ENCODE data around the gene PIAS1. TPM values are rescaled to one million over a fixed set of nuclear protein-coding genes. Genes with fewer than 3 reads are reported as not detected.
"Not testable (repeated sequence)": the region's sequence is repeated elsewhere in the genome, so short reads cannot be mapped to it uniquely, and the experiment has no call there.

PIAS1 gene
- total RNA-seq, 1 experiment from 2014 or later: 26.9 TPM

DNA sequence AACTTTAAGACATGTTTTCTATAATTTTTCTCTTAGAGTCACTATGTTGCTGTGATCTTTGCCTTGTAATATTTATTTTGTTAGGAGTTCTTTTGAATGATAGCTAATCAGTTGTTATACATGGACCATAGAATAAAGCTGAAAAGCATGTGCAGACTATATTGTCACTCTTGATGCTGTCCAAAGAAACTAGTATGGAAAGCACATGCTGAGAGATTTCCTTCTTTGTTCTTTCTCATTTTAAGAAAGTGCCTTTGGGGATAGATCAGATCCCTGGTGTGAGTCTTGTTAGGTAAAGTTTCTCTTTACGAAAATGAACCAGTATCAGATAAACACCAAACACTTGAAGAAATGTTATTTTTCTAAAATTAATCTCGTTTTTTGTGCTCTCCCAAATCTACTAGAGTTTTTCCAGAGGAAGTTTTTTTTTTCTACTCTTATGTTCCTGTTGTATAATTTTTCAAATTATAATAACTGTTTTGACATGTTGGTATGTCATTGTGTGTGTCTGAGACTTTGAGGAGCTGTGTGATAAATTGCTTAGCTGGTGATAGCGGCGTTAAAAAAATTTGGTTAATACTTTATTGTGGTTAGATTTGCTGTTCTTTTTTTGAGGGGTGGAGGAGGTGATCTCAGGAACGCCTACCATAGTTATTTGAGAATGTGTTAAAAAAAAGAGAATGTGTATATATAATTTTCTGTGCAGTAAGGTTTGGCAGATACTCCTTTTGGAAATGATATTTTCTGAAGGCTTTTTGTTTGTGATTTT is 2.2 kb downstream of the PIAS1 start:
- no peak for DNase-seq (ENCODE audit: low read depth, low spot score)
- in situ Hi-C loops (cut with HindIII; ENCODE audit: low pct_unique_long_range_greater_than_20kb, low sequenced_read_pairs): no loop called here

DNA sequence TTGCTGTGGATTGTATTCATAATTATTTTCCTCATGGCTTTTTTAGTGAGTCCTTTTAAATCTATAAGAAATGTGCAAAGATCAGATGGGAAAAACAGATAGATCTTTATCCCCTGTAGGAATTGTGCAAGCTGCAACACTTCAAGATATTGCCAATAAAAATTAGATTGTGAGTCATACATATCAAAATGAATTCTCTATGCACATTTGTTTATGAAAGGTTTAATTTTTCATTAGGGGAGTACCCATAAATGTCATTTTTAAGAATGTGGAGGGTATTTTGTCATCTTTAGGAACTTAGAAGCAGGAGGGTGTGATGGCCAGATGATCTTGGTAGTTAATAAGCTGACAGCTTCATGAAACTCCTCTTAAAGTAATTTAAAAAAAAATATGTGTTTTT is 2.9 kb downstream of the PIAS1 start:
- in situ Hi-C loops (cut with HindIII; ENCODE audit: low pct_unique_long_range_greater_than_20kb, low sequenced_read_pairs): no loop called here
- no peak for DNase-seq (ENCODE audit: low read depth, low spot score)

DNA sequence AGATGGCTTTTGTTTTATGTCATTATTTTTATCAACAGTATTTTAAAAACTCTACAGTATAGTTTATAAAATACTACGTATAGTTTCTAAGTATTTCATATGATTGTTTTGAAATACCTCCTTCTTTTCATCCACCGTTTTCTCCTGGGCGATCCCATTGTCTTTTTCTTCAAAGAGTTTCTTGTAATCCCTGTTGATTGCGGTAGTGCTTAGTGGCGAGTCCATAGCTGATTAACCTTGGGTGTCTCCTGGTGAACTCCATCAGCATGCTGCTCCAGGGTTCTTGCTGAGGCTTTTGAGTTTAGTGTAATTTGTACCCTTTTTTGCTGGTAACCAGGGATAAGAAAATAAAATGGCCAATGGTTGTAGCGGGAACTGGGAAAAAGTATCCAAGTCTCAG is 3.6 kb downstream of the PIAS1 start:
- DNase-seq (ENCODE audit: low read depth, low spot score): no peak
- in situ Hi-C loops (cut with HindIII; ENCODE audit: low pct_unique_long_range_greater_than_20kb, low sequenced_read_pairs): no loop called here

DNA sequence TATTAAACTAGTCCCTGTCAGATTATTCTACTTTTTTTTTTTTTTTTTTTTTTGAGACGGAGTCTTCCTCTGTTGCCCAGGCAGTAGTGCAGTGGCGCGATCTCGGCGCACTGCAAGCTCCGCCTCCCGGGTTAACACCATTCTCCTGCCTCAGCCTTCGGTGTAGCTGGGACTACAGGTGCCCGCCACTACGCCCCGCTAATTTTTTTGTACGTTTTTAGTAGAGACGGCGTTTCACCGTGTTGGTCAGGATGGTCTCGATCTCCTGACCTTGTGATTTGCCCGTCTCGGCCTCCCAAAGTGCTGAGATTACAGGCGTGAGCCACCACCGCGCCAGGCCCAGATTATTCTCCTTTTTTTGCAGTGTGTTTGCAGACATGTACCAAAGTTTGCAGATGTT is 4.9 kb downstream of the PIAS1 start:
- in situ Hi-C loops (cut with HindIII; ENCODE audit: low pct_unique_long_range_greater_than_20kb, low sequenced_read_pairs): not testable (repeated sequence)

DNA sequence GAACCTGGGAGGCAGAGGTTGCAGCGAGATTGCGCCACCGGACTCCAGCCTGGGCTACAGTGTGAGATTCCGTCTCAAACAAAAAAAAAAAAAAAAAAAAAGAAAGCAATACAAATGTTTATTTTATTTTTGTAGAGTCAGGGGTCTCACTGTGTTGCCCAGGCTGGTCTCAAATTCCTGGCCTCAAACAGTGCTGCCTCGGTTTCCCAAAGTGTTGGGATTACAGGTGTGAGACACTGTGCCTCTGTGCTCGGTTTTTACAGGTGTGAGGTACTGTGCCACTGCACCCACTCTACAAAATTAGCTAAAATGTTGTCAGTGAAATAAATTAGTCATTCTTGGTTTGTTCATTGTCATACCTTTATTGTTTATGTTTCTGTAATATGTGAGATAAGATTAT is 5.5 kb downstream of the PIAS1 start:
- in situ Hi-C loops (cut with HindIII; ENCODE audit: low pct_unique_long_range_greater_than_20kb, low sequenced_read_pairs): no loop called here
- DNase-seq (ENCODE audit: low read depth, low spot score): no peak

More for the DNA sequence above, 4.9 kb downstream of the PIAS1 start:
- not testable (repeated sequence) for DNase-seq (ENCODE audit: low read depth, low spot score)

DNA sequence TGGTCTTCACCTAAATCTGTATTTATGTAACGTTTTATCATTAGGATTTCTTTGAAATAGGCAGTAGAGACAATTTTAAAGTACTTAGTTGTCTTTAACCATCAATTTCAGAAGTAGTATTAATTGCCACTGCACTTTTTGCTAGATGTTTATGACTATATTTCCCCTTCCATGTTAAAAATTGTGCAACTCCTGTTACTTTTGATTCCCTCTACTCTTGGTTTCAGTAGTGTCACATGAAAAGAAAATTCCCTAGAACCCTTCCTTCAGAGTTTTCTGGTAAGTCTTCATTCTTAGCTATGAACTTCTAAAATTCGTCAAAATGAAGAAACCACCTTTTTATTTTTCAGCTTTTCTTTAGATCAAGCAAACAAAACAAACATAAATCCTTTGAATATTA is 7.1 kb downstream of the PIAS1 start:
- no peak for DNase-seq (ENCODE audit: low read depth, low spot score)
- in situ Hi-C loops (cut with HindIII; ENCODE audit: low pct_unique_long_range_greater_than_20kb, low sequenced_read_pairs): no loop called here

DNA sequence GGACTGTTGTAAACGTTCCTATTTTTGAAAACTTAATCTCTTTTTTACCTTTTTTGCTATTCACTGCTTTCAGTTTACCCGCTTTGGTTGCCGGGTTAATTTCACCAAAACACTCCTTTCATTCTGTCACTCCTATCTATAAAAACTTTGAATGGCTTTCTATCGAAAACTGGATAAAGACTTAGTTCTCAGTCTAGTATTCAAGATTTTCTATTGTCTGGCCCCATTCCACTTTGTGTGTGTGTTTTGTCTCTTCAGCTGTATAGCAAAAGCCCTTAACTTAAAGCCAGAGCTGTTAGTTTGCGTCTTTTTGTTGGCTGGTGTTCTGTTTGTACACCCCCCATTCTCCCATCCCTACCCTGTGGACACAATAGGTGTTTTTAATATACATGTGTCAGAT is 7.5 kb downstream of the PIAS1 start:
- in situ Hi-C loops (cut with HindIII; ENCODE audit: low pct_unique_long_range_greater_than_20kb, low sequenced_read_pairs): no loop called here

DNA sequence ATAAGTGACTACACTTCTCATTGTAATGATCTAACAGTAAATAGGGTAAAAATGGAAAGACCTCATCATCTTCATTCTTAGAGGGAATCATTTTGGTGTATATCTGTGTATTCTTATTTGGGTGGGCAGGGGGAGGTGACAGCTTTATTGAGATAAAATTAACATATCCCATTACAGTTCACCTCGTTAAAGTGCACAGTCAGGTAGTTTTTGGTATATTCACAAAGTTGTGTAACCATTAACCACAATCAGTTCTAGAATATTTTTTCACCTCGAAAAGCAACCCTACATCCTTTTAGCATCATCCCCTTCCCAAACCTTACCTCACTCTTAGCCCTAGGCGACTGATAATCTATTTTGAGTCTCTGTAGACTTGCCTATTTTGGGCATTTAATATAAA is 8.1 kb downstream of the PIAS1 start:
- no peak for DNase-seq (ENCODE audit: low read depth, low spot score)
- in situ Hi-C loops (cut with HindIII; ENCODE audit: low pct_unique_long_range_greater_than_20kb, low sequenced_read_pairs): no loop called here

More for the DNA sequence above, 7.5 kb downstream of the PIAS1 start:
- DNase-seq (ENCODE audit: low read depth, low spot score): no peak

DNA sequence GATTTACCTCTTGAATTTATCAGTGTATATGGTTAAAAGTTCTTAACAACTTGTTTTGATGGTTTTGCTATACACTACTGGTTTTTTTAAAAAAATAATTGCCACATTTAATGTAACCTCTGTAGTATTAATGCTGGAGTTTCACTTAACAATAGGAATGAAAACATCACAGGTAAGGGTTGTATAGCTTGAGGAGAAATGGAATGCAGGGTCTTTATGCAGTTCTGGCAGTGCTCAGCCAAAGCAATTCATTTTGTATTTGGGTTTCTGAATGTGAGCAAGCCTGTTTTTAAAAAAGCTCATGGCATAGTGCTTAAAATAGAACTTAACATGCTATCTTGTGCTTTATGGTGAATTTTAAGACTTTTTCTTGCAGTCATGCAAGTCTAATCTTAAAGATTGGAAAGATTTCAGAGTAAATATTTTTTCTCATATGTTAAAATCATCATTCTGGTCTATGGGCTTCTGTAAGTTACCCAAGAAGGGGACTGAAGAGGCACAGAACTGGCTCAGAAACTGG is 8.9 kb downstream of the PIAS1 start:
- DNase-seq (ENCODE audit: low read depth, low spot score): no peak
- in situ Hi-C loops (cut with HindIII; ENCODE audit: low pct_unique_long_range_greater_than_20kb, low sequenced_read_pairs): no loop called here

DNA sequence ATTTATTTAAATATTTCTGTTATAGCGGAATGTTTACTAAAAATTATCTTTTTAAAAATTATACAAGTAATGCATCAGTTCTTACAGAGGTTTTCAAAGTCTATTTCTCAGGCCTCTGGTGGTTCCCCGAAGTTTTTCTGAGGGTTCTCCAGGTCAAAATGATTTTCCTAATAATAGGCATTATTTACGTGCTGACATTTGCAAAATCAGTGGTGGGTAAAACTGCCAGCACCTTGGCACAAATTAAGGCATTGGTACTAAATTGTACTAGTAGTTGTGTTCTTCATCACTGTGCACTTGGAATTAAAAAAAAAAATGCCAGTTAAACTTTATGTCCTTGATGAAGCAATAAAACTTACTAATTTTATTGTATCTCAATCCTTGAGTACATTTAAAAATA is 9.5 kb downstream of the PIAS1 start:
- in situ Hi-C loops (cut with HindIII; ENCODE audit: low pct_unique_long_range_greater_than_20kb, low sequenced_read_pairs): no loop called here
- DNase-seq (ENCODE audit: low read depth, low spot score): no peak

DNA sequence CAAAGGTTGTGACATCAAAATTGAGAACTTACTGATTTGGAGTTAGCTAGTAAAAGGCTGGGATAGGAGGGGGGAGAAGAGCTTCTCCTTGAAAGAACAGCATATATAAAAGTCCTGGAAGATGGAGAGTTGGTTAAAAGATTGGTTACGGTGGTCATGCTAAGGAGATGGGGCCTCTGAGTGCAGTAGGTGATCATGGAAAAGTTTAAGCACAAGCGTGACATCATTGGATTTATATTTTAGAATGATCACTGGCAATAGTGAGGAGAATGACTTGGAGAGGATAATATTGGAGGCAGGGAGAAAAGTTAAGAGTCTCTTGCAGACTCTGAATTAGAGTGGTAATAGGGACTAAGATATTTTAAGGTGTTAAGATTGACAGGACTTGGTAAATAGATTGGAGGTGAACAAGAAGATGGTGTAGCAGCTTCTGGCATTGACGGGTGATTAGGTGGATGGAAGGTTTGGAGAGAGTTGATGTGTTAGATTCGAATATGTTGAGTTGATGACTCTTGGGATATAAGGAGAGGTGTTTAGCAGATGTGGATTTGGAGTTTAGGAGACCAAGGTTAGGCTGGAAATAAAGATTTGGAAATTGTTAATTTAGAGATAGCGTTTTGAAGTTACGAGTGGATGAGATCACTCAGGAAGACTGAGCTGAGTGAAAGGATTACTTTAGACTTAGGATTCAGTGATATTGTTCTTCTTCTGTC is 19.6 kb downstream of the PIAS1 start:
- no peak for DNase-seq (ENCODE audit: low read depth, low spot score)
- in situ Hi-C loops (cut with HindIII; ENCODE audit: low pct_unique_long_range_greater_than_20kb, low sequenced_read_pairs): no loop called here

DNA sequence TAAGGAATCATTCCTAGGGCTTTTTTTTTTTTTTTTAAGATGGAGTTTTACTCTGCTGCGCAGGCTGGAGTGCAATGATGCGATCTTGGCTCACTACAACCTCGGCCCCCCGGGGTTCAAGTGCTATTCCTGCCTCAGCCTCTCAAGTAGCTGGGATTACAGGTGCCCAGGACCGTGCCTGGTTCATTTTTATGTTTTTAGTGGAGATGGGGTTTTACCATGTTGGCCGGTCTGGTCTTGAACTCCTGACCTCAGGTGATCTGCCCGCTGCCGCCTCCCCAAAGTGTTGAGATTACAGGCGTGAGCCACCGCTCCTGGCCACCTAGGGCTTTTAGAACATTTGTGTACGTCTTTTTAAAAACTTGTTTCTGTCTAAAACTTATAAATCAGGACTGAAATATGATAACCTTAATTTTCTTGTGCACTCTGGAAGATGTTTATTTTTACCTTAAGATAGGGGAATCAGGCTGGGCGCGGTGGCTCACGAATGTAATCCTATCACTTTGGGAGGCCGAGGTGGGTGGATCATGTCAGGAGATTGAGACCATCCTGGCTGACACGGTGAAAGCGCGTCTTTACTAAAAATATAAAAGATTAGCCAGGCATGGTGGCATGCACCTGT is 21.8 kb downstream of the PIAS1 start:
- DNase-seq (ENCODE audit: low read depth, low spot score): no peak
- in situ Hi-C loops (cut with HindIII; ENCODE audit: low pct_unique_long_range_greater_than_20kb, low sequenced_read_pairs): no loop called here

DNA sequence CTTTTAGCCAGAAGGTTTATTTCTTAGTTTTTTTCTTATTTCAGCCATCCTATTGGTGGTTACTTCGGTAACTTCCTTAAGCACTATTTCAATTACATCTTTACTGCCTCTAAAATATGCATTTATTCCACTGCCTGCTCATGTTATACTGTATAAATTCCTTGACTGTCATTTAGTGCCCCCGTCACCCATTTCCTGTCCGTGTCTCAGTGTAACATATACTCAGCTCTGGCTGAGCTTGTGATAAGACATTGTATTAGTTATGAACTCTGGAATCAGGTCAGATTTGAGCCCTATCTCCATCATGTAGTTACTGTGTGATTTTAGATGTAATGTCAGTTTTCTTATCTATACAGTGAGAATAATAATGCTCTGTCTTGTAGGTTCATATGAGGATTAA is 24.2 kb downstream of the PIAS1 start:
- in situ Hi-C loops (cut with HindIII; ENCODE audit: low pct_unique_long_range_greater_than_20kb, low sequenced_read_pairs): no loop called here

DNA sequence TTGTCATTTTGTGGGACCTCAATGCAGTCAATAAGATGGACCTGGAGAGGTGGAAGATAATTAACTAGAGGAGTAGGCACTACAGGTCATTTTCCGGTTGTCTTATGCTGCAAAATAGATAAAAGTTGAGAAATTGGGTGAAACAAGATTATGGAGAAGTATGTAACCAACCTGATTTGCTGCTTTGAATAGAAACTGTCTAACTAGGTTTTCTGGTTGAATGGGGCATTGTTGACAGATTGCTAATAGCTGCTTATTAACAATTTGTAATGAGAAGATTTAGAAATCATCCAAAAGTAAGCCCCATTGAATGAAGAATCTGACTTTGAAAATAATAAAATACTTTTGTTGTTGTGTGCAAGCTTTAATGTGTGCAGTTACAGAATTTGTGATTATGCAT is 26.2 kb downstream of the PIAS1 start:
- no peak for DNase-seq (ENCODE audit: low read depth, low spot score)
- in situ Hi-C loops (cut with HindIII; ENCODE audit: low pct_unique_long_range_greater_than_20kb, low sequenced_read_pairs): no loop called here

More for the DNA sequence above, 24.2 kb downstream of the PIAS1 start:
- DNase-seq (ENCODE audit: low read depth, low spot score): no peak

DNA sequence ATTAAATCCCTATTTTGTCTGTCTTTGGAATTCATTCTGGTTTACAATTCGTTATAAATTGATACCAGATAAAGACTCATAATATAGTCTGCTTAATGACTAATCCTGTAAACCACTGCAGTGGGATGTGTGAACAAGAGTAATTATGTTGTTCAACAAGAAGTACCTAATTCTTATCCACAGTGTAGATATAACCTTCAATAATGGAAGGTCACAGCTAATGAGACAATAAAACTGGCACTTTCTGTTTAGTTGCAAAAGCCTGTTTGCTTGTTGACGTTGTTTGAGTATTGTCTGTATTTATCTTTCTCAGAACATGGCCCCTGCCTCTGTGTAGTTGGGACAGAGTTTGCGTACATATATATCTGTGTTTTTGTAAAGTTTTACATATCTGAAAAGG is 26.7 kb downstream of the PIAS1 start:
- DNase-seq (ENCODE audit: low read depth, low spot score): no peak
- in situ Hi-C loops (cut with HindIII; ENCODE audit: low pct_unique_long_range_greater_than_20kb, low sequenced_read_pairs): no loop called here

DNA sequence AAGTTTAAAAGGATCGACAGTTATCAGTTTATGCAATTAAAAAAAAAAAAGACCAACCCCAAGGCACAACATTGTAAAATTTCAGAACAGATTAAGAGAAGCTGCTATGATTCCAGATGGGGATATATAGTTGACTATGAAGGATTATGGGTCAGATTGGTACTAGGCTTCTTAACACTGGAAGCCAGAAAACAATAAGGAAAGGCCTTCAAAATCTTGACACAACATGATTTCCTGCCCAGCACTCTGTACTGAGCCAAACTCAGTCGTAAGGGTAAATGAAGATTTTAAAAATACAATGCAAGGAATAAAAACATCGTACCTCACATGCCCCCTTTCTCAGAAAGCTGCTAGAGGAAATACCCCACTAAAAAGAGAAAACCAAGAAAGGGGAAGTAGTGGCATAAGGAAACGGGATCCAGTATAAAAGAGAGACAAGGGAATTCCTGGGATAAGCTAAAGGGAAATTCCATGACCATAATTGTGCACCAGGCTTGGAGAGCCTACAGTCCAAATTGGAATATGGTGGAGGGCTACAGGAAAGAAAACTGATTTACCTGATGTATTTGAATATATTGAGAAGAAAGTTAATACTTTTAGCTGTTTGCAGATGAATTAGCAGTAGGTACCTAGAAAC is 27.9 kb downstream of the PIAS1 start:
- in situ Hi-C loops (cut with HindIII; ENCODE audit: low pct_unique_long_range_greater_than_20kb, low sequenced_read_pairs): no loop called here
- no peak for DNase-seq (ENCODE audit: low read depth, low spot score)

DNA sequence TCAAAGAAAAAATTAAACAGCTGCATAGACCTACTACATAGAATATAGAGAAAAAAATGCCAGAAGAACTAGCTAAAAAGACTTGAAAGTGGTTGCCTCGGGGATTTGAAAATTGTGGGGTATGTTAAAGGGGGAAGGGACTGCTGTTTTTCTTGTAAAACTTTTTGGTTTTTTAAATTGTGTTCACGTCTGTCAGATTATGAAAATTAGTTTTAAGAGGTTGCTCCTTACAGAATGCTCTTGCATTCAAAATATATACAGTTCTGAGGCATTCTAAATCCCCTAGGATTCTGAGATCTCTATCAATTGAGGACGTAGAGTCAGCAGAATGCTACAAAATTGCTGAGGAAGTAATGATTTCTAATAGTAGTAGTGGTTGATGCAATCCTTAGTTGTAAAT is 28.6 kb downstream of the PIAS1 start:
- in situ Hi-C loops (cut with HindIII; ENCODE audit: low pct_unique_long_range_greater_than_20kb, low sequenced_read_pairs): no loop called here
- DNase-seq (ENCODE audit: low read depth, low spot score): no peak

DNA sequence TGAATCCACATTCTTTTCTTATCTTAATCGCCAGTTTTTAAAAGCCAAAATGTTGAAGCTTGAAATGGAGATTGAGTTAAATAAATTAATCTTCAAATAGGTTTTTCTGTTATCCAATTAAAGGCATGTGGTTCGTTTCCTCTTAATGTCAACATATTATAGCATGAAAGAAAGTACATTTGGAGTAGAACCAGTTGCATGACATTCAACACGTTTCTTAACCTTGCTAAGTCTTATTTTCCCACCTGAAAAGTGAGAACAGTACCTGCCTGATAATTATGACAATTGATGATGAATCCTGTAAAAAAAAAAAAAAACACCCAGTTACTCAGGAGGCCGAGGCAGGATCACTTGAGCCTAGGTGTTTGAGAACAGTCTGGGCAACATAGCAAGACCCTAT is 29.3 kb downstream of the PIAS1 start:
- in situ Hi-C loops (cut with HindIII; ENCODE audit: low pct_unique_long_range_greater_than_20kb, low sequenced_read_pairs): no loop called here
- DNase-seq (ENCODE audit: low read depth, low spot score): no peak
